Hippocampal formation (tissue), 2 donors: ENCODE data around the gene LRRC8E.
"Not testable (repeated sequence)": the region's sequence is repeated elsewhere in the genome, so short reads cannot be mapped to it uniquely, and the experiment has no call there.

Source experiments
- DNase-seq, 2 donors: peaks; one replicate each; lab custom pipeline; 2025; lab: John Stamatoyannopoulos, UW

LRRC8E gene

DNA sequence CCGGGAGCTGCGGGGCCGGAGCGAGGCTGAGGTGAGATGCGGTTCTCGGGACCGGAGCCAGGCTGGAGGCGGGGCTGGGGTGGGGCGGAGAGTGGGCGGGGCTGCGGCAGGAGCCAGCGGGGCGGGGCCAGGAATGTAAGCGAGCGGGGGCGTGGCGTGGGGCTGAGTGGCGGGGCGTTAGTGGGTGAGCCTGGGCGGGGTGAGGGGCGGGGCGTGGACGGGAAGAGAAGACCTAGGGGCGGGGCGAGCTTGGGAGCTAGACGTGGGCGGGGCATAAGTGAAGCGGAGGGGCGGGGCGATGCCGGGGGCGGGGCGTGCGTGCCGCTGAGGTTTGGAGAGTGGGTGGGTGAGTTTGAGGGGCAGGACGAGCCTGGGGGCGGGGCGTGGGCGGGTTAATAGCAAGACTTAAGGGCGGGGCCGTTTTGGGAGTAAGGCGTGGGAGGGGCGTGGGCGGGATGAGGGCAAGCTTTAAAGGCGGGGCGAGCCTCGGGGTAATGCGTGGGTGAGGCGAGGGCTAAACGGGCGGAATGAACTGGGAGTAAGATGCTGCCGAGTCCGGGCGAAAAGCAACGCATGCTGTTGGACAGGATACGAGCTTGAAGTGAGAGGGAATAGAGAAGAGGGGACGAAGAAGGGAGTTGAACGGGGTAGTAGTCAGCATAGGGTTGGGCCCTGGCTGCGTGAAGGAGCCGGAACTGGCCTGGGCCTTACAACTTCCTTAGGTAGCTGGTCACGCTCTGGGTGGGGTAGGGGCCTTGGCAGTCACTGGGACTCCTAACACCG lies 32.4 kb downstream of the LRRC8E start:
- DNase-seq, result peak; percentile 98

- no peak for DNase-seq
These were observed 33.1 kb downstream of the LRRC8E start for GRCh38 chr19:7921302-7921966.

- DNase-seq, result no peak
These were observed 33.9 kb downstream of the LRRC8E start for GRCh38 chr19:7921967-7922835.

DNA sequence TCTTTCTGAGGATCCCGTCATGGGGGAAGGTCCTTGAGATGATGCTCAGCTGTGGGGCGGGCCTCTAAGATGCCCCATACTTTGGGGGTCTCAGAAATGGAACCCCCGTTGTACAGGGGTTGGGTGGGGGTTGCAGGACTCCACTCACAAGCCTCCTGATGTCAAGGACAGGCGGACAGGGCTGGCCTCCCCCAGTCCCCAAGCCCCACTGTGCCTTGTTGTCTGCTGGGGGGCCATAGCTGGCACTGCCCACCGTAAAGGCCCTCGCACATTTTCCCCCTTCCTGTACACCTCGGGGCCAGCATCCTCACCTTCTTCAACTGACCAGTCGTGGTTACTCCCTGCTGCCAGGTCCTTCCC lies 34.5 kb downstream of the LRRC8E start:
- no peak for DNase-seq

GRCh38 chr19:7923295-7924191 lies 35.2 kb downstream of the LRRC8E start:
- DNase-seq, result no peak

DNA sequence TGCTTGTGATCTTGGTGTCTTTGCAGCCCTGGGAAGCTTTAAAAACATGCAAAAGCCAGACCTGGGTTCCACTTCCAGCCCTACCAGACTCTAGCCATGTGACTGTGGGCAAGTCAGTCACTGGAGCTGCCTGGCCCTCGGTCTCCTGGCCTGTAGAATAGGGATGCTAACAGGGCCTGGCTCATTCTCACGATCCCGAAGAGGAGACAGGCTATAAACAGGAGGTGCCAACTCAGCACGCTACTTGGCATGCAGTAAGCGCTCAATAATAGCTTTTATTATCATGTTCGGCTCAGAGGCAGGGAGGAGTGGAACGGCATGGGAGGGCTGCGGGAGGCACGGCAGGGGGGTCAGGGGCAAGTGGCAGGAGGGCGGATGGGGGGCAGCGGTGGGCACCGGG lies 35.9 kb downstream of the LRRC8E start:
- no peak for DNase-seq

DNA sequence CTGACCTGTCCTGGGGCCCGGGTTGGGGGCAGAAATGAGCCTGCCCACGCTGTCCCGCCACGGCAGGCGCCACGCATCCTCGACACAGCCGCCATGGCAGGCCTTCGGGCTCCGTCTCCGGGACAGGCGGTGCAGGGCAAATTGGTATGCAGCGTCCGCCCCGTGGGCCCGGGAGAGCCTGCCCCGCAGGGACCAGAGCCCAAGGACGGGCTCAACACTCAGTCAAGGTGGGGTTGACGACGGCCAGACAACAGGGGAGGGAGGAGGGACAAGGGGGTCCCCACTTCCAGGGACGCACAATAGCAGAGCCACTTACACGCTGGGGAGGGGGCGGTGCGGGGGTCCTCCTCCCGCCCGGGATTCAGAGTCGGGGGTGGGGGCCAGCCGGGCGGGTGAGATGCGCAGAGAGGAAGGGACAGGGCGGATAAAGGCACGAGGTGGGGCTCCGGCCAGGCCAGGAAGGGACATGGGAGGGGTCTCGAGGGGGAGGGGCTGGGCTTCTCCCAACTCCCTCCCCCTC lies 36.4 kb downstream of the LRRC8E start:
- no peak for DNase-seq

DNA sequence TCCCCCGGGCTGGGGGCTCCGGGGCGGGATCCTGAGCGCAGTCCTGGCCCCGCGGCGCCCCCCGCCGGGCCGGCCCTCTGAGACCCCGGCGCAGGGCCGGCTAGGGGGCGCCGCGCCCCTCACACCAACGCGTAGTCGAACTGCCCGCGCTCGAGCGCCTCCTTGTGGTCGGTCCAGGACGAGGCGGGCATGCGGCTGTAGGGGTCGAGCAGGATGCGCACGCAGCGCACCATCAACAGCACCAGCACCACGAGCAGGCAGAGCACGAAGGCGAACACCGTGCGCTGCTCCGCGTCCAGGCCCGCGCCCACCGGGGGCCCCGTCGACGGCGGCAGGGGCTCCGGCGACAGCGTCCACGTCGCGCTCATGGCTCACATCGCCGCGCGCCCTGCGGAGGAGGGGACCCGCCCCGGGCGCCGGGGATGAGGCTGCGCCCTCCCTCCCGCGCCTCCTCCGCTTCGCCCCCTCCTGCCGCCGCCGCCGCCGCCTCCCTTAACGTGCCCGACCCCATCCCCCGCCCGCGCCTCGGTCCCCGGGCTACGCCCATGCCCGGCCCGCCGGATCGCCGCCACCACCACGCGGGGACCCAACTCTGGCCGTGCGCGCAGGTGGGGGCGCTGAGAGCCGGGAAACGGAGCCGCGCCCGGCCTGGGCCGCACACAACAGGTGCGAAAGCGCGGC lies 37.0 kb downstream of the LRRC8E start:
- no peak for DNase-seq

DNA sequence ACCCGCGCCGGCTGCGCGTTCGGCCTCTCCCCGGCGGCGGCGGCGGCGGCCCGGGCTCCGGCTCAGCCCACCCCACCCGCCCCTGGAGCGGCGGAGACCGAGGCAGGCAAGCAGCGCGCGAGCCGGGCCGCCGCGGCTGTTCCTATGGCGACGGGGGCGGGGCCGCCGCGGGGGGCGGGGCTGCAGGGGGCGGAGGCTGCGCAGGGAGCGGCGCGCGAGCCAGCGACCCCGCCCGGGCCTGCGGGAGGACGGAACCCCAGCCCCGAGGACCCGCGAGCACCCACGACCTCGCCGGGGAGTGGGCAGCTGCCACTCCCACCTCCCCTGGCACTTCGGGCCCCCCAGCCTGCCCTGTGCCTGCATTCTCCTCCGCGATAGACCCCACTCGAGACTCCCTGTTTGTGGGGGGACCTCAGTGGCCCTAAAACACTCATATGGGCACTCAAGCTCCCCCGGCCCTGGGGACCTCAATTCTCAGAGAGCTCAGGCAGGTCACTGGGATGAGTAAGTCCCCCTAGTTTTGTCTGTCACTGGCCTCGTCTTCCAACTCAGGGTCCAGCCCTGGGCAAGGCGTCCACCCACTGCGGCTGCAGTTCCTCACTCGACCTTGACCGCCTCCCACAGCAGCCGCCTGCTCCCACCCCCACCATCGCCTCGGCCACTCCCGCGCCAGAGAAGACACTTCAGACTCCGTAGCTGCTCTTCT lies 37.9 kb downstream of the LRRC8E start, which contains the start of gene CTXN1:
Gene CTXN1, minus strand, starts transcription at position 115 of the 706 bp plus-strand sequence. CDS start 597 bp downstream, outside the sequence.
- DNase-seq, result peak in 1 of 2 donors; percentile 36

- DNase-seq, result no peak
These were observed 38.7 kb downstream of the LRRC8E start for GRCh38 chr19:7926727-7927604.

DNA sequence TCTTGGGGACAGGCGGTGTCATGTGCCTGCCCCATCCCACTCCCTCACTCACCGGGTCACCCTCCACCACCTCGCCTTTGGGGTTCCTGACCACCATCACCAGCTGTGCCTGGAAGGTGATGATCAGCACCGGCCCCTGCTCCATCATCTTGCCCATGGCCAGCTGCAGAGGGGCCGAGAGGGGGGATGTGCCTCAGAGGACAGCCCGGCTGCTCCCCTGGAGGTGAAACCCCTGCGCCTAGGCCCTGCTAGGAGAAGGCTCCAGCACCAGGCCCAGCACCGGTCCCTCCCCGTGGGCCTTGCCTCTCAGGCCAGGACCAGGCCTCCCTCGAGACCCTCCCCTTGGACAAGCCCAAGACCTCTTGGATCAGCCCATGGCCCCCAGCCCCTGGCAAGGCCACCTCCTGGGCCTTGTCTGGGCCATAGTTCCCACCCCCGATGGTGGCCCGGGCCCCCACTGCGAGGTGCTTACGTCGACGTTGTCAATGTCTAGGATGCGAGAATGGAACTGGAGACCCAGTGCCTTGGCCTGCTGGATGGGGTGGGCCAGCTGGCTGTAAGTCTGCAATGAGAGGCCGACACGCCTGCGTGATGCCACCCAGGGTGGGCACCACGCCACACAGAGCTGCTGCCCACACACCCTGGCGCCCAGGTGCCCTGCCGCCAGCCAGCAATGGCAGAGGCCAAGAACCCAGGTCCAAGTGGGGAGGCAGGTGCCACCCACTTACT lies 39.5 kb downstream of the LRRC8E start:
- no peak for DNase-seq

GRCh38 chr19:7928334-7928706 lies 40.0 kb downstream of the LRRC8E start:
- DNase-seq, result no peak

DNA sequence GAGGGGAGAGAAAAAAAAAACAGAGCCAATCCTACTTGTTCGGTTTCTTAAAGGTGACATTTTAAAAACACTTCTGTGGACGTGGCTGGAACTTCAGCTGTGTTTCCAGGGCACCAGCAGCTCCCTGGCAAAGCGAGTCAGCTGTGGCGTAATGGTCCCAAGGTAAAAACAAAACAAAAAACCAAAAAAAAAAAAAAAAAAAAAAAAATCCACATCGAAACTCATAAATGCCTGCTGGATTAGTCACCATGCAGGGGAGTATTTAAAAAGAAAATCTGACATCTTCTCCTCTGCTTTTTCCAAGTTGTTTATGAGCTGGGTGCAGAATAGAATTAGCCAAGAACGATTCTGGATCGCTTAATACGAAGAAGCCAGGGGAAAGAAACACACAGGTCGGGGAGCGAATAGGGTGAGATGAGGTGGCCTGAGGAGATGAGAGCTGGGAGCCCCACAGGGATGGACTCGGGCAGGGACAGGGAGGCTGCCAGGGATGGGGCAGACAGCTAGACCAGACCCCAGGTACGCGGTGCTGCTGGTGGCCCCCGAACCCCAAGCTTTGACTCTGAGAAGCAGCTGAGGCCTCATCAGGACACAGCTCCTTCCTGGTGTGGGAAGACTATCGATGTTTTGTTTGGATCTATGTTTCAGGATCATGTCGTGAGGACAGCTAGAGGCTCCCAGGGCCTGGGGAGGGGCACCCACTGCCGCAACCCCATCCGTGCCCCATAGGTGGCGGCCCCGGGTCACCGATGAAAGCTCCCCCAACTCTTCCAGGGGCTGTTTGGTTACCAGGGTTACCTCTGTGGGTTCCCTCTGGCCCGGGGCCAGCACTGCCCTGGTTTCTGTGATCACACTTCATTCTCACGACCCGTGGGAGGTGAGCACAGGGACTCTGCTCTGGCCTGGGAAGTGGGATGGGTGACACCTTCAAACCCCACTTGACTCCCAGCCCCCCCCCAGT lies 40.7 kb downstream of the LRRC8E start:
- no peak for DNase-seq

- DNase-seq, result not testable (repeated sequence)
These were observed 41.7 kb downstream of the LRRC8E start for GRCh38 chr19:7930030-7930429.

DNA sequence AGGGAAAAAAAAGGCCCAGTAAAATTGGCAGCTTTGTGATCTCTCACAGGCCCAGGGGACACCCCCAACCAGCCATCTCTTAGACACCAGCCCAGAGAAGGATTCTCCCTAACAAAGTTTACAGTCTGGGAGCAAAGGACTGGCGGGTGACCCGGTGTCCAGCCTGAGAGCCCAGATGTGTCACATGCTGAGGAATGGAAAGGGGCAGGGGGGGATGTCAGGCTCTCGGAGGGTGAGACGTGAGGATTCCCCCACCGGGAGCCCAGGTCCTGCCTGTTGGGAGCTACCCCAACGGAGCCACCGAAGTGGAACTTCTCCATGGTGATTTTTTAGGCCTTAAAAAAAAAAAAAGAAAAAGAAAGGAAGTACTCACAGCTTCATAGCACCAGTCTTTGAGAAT lies 42.5 kb downstream of the LRRC8E start:
- DNase-seq, result no peak

DNA sequence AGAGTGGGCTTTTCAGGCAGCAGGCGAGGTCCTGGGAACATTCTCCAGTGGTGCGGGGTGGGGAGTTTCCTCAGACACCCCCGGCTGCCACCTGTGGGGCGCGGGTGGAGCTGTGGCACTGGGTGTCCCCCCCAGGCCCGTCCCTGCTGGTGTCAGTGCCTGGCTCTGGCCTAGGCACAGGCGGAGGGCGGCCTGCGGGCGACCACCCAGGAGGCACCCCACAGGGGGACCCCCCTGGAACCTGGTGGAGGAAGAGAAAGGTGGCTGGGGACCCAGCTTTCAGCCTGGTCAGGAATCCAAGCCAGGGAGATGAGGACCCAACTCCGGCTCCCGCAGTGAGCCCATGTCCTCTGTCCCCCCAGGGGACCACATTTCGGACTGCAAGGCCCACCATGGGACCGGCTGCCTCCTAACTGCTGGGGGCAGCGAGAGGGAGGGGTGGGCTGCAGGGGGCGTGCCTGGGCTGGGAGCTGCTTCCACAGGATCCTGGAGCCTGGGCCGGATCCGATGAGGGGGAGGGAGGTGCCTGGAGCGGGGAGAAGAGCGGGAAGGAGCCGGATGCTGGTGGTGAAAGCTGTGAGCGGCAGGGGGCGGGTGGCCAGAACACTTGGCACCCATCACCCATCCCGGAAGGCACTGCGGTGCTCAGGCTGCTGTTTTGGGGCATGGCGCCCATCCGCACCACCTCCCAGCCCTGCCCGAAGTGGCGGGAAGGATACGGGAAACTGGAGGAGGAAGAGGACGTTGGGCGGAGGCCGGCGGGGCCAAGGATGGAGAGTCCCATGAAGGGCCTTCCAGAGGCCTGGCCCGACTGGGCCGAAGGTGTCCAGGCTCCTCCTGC lies 43.1 kb downstream of the LRRC8E start:
- peak in 1 of 2 donors; percentile 35 for DNase-seq
